Karpas-422 (cell line): ENCODE measurements around the gene KCNH5. TPM values are rescaled to one million over a fixed set of nuclear protein-coding genes. Genes with fewer than 3 reads are reported as not detected.

Experiments
- DNase-seq: peaks from one replicate; pipeline ENCODE4 v3.0.0-alpha.2; 2015
- H2AFZ ChIP-seq: fragments of 200-600 bp; sonication (generic); 2 replicates; pipeline ENCODE4 v1.6.1; 2014; ENCODE audit warnings: antibody characterized with exemption, low read length, mixed read lengths
- H3K27ac ChIP-seq: fragments of 200-600 bp; sonication (generic); 2 replicates; pipeline ENCODE4 v1.5.1; 2014; ENCODE audit warnings: mild to moderate bottlenecking, low read length, moderate library complexity
- H3K27me3 ChIP-seq: fragments of 200-600 bp; sonication (generic); 2 replicates; pipeline ENCODE4 v1.6.1; 2014; ENCODE audit warnings: low read length, mixed read lengths
- H3K36me3 ChIP-seq: fragments of 200-600 bp; sonication (generic); 2 replicates; pipeline ENCODE4 v1.6.1; 2014; ENCODE audit warnings: low read length, mixed read lengths; ENCODE audit not compliant: insufficient read depth
- H3K4me1 ChIP-seq: fragments of 200-600 bp; sonication (generic); 2 replicates; pipeline ENCODE4 v1.6.1; 2014; ENCODE audit warnings: mild to moderate bottlenecking, low read length, mixed read lengths
- H3K4me2 ChIP-seq: fragments of 200-600 bp; sonication (generic); 2 replicates; pipeline ENCODE4 v1.6.1; 2014; ENCODE audit warnings: low read length, low read depth, mild to moderate bottlenecking; ENCODE audit not compliant: poor library complexity, severe bottlenecking
- H3K4me3 ChIP-seq: fragments of 200-600 bp; sonication (generic); 2 replicates; pipeline ENCODE4 v1.5.1; 2014; ENCODE audit warnings: mild to moderate bottlenecking, antibody characterized with exemption, low read length, mixed read lengths
- H3K79me2 ChIP-seq: fragments of 200-600 bp; sonication (generic); 2 replicates; pipeline ENCODE4 v1.6.1; 2014; ENCODE audit warnings: mild to moderate bottlenecking, low read length, mixed read lengths
- H3K9ac ChIP-seq: fragments of 200-600 bp; sonication (generic); 2 replicates; pipeline ENCODE4 v1.6.0; 2014; ENCODE audit warnings: low read length
- H3K9me2 ChIP-seq: fragments of 200-600 bp; sonication (generic), shearing (Covaris generic); replicated peaks from 2 replicates; pipeline ENCODE4 v1.6.0; 2014; ENCODE audit warnings: mild to moderate bottlenecking, low read length, moderate library complexity; ENCODE audit not compliant: insufficient read depth
- H3K9me3 ChIP-seq: fragments of 300-700, 200-600 bp; sonication (generic); 2 replicates; pipeline ENCODE4 v1.6.1; 2014; ENCODE audit warnings: low read length, mixed read lengths
- H4K20me1 ChIP-seq: fragments of 200-600 bp; sonication (generic); 2 replicates; pipeline ENCODE4 v1.6.1; 2014; ENCODE audit warnings: mild to moderate bottlenecking, antibody characterized with exemption, low read length, low read depth; ENCODE audit not compliant: insufficient read depth
- total RNA-seq: library from RNA; depleted of rRNA; stranded (reverse); fragments of >200 nt; shearing (Covaris generic); gene quantifications from 2 replicates; pipeline ENCODE4 v1.2.3, GENCODE V29; 2014; ENCODE audit warnings: low replicate concordance; rRNA removed

The KCNH5 gene
- total RNA-seq, 1 experiment from 2014 or later: 0.04 TPM

DNA sequence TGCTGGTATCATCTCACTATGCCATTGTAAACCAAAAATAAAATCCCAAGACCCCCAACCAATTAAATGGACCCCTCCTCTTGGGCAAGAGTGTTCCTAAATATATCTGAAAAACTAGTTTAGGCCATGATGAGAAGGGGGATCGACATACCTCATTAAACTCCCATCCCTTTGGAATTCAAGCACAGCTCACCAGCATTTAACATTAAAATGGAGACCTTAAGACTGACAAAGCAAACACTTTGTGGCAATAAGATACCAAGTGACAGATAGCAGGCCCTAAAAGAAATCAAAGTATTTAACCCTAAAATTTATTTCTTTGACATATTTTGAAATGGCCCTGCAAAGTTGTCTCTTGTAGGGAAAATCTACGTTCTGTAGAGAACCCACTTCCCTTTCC, 387.9 kb downstream of the KCNH5 start:
- no peaks in the 10 kb centered on the region for H3K9me3 ChIP-seq
- H4K20me1 ChIP-seq: no peaks in the 10 kb centered on the region
- H3K36me3 ChIP-seq: no peaks in the 10 kb centered on the region
- H3K27me3 ChIP-seq: no peaks in the 10 kb centered on the region
- no peaks in the 10 kb centered on the region for H3K79me2 ChIP-seq
- no peak overlapping the region for H2AFZ ChIP-seq
- no peaks in the 10 kb centered on the region for H3K4me1 ChIP-seq
- no peak overlapping the region for H3K4me2 ChIP-seq
- H3K9ac ChIP-seq: no peak overlapping the region
- H3K4me3 ChIP-seq: no peak overlapping the region
- H3K9me2 ChIP-seq: no peaks in the 10 kb centered on the region
- no peak overlapping the region for H3K27ac ChIP-seq
- no peak for DNase-seq

DNA sequence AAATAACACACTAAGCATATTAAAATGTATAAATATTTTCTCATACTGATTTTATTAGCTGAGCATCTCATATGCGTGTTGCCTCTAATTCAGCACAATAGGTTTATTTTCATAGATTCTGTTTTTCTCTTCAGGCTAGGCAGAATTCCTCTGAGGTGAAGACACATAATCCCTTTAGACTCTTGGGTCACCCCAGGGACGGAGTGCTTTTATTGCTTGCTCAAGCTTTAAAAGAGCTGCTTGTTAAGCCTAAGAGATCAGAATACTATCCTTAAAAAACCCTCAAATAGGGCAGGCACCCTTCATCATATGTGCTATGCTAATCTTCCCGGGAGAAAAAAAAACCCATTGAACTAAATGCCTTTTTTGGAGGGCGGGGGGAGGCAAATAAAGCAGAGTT, 390.1 kb downstream of the KCNH5 start:
- no peak overlapping the region for H3K4me3 ChIP-seq
- no peak overlapping the region for H3K4me2 ChIP-seq
- H3K27me3 ChIP-seq: no peaks in the 10 kb centered on the region
- no peaks in the 10 kb centered on the region for H3K4me1 ChIP-seq
- H3K9me3 ChIP-seq: no peaks in the 10 kb centered on the region
- no peak overlapping the region for H3K27ac ChIP-seq
- no peaks in the 10 kb centered on the region for H3K79me2 ChIP-seq
- no peaks in the 10 kb centered on the region for H4K20me1 ChIP-seq
- DNase-seq: no peak
- no peak overlapping the region for H3K9ac ChIP-seq
- H2AFZ ChIP-seq: no peak overlapping the region
- no peaks in the 10 kb centered on the region for H3K36me3 ChIP-seq
- no peaks in the 10 kb centered on the region for H3K9me2 ChIP-seq

GRCh38 chr14:62654641-62655040, 390.6 kb downstream of the KCNH5 start:
- Histone ChIP-seq H2AFZ (no peak overlapping the region), H3K4me3 (no peak overlapping the region), H3K27ac (no peak overlapping the region), H3K79me2 (no peaks in the 10 kb centered on the region), H3K27me3 (no peaks in the 10 kb centered on the region), H3K9ac (no peak overlapping the region), H3K36me3 (no peaks in the 10 kb centered on the region), H3K4me1 (no peaks in the 10 kb centered on the region), H4K20me1 (no peaks in the 10 kb centered on the region), H3K4me2 (no peak overlapping the region), H3K9me3 (no peaks in the 10 kb centered on the region), H3K9me2 (no peaks in the 10 kb centered on the region)
- DNase-seq: no peak

Other genes starting within 250 kb of the KCNH5 start
- gene RHOJ, start 159.0 kb upstream of the KCNH5 start, total RNA-seq: not detected in 2 replicates